NCI-H2029 (cell line): ENCODE measurements around the gene CALN1.
"Not testable (repeated sequence)": the region's sequence is repeated elsewhere in the genome, so short reads cannot be mapped to it uniquely, and the experiment has no call there.

Experiments
- DNase-seq: peaks from one replicate; lab custom pipeline; 2025; lab: John Stamatoyannopoulos, UW

CALN1 gene

GRCh38 chr7:72266771-72267170, 145.4 kb downstream of the CALN1 start:
- DNase-seq: no peak

GRCh38 chr7:72265071-72265904, 146.8 kb downstream of the CALN1 start:
- DNase-seq: no peak

- DNase-seq: no peak
These were observed 151.7 kb downstream of the CALN1 start for GRCh38 chr7:72260406-72260805.

- no peak for DNase-seq
These were observed 154.1 kb downstream of the CALN1 start for GRCh38 chr7:72258074-72258473.

- DNase-seq: no peak
These were observed 157.7 kb downstream of the CALN1 start for GRCh38 chr7:72254455-72254854.

- no peak for DNase-seq
These were observed 163.0 kb downstream of the CALN1 start for GRCh38 chr7:72249106-72249505.

GRCh38 chr7:72244826-72245398, 167.2 kb downstream of the CALN1 start:
- no peak for DNase-seq

- DNase-seq: no peak
These were observed 168.8 kb downstream of the CALN1 start for GRCh38 chr7:72243329-72243728.

- no peak for DNase-seq
These were observed 176.8 kb downstream of the CALN1 start for GRCh38 chr7:72235351-72235750.

GRCh38 chr7:72234086-72234485, 178.1 kb downstream of the CALN1 start:
- no peak for DNase-seq

- DNase-seq: no peak
These were observed 181.9 kb downstream of the CALN1 start for GRCh38 chr7:72230281-72230680.

GRCh38 chr7:72223351-72223750, 188.8 kb downstream of the CALN1 start:
- DNase-seq: no peak

GRCh38 chr7:72222136-72222535, 190.0 kb downstream of the CALN1 start:
- no peak for DNase-seq

GRCh38 chr7:72219500-72219899, 192.6 kb downstream of the CALN1 start:
- DNase-seq: no peak

- no peak for DNase-seq
These were observed 195.0 kb downstream of the CALN1 start for GRCh38 chr7:72217151-72217550.

- DNase-seq: no peak
These were observed 198.4 kb downstream of the CALN1 start for GRCh38 chr7:72213769-72214168.

- no peak for DNase-seq
These were observed 199.1 kb downstream of the CALN1 start for GRCh38 chr7:72213081-72213480.

GRCh38 chr7:72211175-72211574, 201.0 kb downstream of the CALN1 start:
- no peak for DNase-seq

- not testable (repeated sequence) for DNase-seq
These were observed 203.1 kb downstream of the CALN1 start for GRCh38 chr7:72209006-72209405.

GRCh38 chr7:72196176-72196575, 216.0 kb downstream of the CALN1 start:
- no peak for DNase-seq

GRCh38 chr7:72190919-72191318, 221.2 kb downstream of the CALN1 start:
- no peak for DNase-seq

GRCh38 chr7:72190146-72190545, 222.0 kb downstream of the CALN1 start:
- no peak for DNase-seq

GRCh38 chr7:72187179-72187578, 225.0 kb downstream of the CALN1 start:
- DNase-seq: no peak

GRCh38 chr7:72183835-72184234, 228.3 kb downstream of the CALN1 start:
- DNase-seq: no peak
